CD4-positive, alpha-beta T cell (primary cell): ENCODE data around the gene PADI1. TPM values are rescaled to one million over a fixed set of nuclear protein-coding genes. Genes with fewer than 3 reads are reported as not detected.

Experiments used
- ATAC-seq: fragments of 200-7000 bp; cut with Tn5 transposase; one replicate; pipeline ENCODE4 v1.10.0; 2022; ENCODE audit warnings: mild to moderate bottlenecking; ENCODE audit not compliant: poor library complexity
- CTCF ChIA-PET: fragments of 350-600 bp; sonication (Branson Sonifier 250); formaldehyde crosslinking; loops from one replicate; lab custom pipeline; 2021; ENCODE audit warnings: antibody characterized with exemption, inconsistent platforms; lab: Charles Lee
- POLR2A ChIA-PET: fragments of 350-600 bp; sonication (Branson Sonifier 250); formaldehyde crosslinking; loops from one replicate; lab custom pipeline; 2021; ENCODE audit warnings: antibody characterized with exemption, inconsistent platforms; lab: Charles Lee
- DNase-seq, 14 experiments: peaks; one replicate each; pipeline ENCODE4 v3.0.0-alpha.2; 2013 to 2020; ENCODE audit warnings: mixed read lengths in 2 of 14
- H3K27ac ChIP-seq, 2 donors: one replicate each; pipeline versions ENCODE4 v1.5.1 to v1.7.0; 2013; ENCODE audit warnings: low read length in 2 of 2, low read depth in 1 of 2, mild to moderate bottlenecking in 1 of 2
- H3K27me3 ChIP-seq, 2 experiments: 1 replicate in 1 of 2; 2 replicates in 1 of 2; pipeline versions ENCODE4 v1.6.1 to v1.7.0; 2013; ENCODE audit warnings: low read length in 2 of 2, control low read depth in 1 of 2, mild to moderate bottlenecking in 1 of 2, moderate library complexity in 1 of 2; ENCODE audit not compliant: insufficient read depth in 2 of 2, control insufficient read depth in 1 of 2
- H3K36me3 ChIP-seq: one replicate; pipeline ENCODE4 v1.6.1; 2013; ENCODE audit warnings: low read length, control low read depth; ENCODE audit not compliant: insufficient read depth
- H3K4me1 ChIP-seq: one replicate; pipeline ENCODE4 v1.6.1; 2013; ENCODE audit warnings: low read length, control low read depth; ENCODE audit not compliant: insufficient read depth
- H3K4me3 ChIP-seq: one replicate; pipeline ENCODE4 v1.5.1; 2013; ENCODE audit warnings: mild to moderate bottlenecking, low read length, moderate library complexity
- H3K9me3 ChIP-seq, 2 experiments: 1 replicate in 1 of 2; 2 replicates in 1 of 2; pipeline versions ENCODE4 v1.6.1 to v1.7.0; 2013; ENCODE audit warnings: low read length in 2 of 2, mild to moderate bottlenecking in 2 of 2, control low read depth in 1 of 2, moderate library complexity in 1 of 2; ENCODE audit not compliant: control insufficient read depth in 1 of 2, insufficient read depth in 1 of 2
- H3K27ac Mint-ChIP-seq: one replicate; pipeline ENCODE4 v1.8.0; 2020; ENCODE audit warnings: mixed read lengths
- H3K27me3 Mint-ChIP-seq: one replicate; pipeline ENCODE4 v1.8.0; 2021; ENCODE audit warnings: mixed read lengths
- H3K36me3 Mint-ChIP-seq: one replicate; pipeline ENCODE4 v1.8.0; 2021; ENCODE audit warnings: low read depth, mixed read lengths
- H3K4me1 Mint-ChIP-seq: one replicate; pipeline ENCODE4 v1.8.0; 2021; ENCODE audit warnings: low read depth, mixed read lengths
- H3K4me3 Mint-ChIP-seq: one replicate; pipeline ENCODE4 v1.8.0; 2020; ENCODE audit warnings: mild to moderate bottlenecking, mixed read lengths
- H3K9me3 Mint-ChIP-seq: one replicate; pipeline ENCODE4 v1.8.0; 2020; ENCODE audit warnings: mixed read lengths
- CTCF ChIP-seq: fragments of 200-600 bp; IDR thresholded peaks from one replicate; pipeline ENCODE4 v1.8.0; 2022; ENCODE audit warnings: antibody characterized with exemption, mild to moderate bottlenecking
- intact Hi-C, 2 experiments: fragments of 100-400 bp; cut with DNase I in 1 of 2; cut with micrococcal nuclease in 1 of 2; formaldehyde crosslinking; loops; one replicate each; pipeline versions ENCODE4 v1.15.1 to v1.9.0; 2023 to 2025; cut with DNase I, micrococcal nuclease
- total RNA-seq, 174 experiments: library from RNA in 2 of 174; stranded (reverse) in 2 of 174; gene quantifications; one replicate each; pipeline ENCODE4 v1.2.3 and lab custom pipeline; 2021 to 2026

Gene PADI1
- total RNA-seq, 2 experiments from 2014 or later = not detected

- H3K4me3 ChIP-seq = no peak overlapping the region
- no peaks in the 10 kb centered on the region for H3K27me3 Mint-ChIP-seq
- no peaks in the 10 kb centered on the region for H3K36me3 ChIP-seq
- H3K4me1 ChIP-seq = no peaks in the 10 kb centered on the region
- H3K4me3 Mint-ChIP-seq = no peak overlapping the region
- ATAC-seq (no peak), DNase-seq (no peak)
- H3K9me3 Mint-ChIP-seq = no peaks in the 10 kb centered on the region
- H3K4me1 Mint-ChIP-seq = no peaks in the 10 kb centered on the region
- H3K36me3 Mint-ChIP-seq = no peaks in the 10 kb centered on the region
- POLR2A ChIA-PET = no interaction called here
- H3K27me3 ChIP-seq = peaks cover 0 to 4% of the 10 kb centered on the region in 2 experiments
- intact Hi-C loops = no loop called here
- no peak overlapping the region for H3K27ac Mint-ChIP-seq
- no peaks in the 10 kb centered on the region for H3K9me3 ChIP-seq
- CTCF ChIA-PET = interaction anchor here (1.2 kb wide), 1 partner anchor 42 kb away, joined by 3 read pairs; no protein-coding TSS in a partner anchor
- H3K27ac ChIP-seq = no peak overlapping the region
- no peak for TF ChIP-seq CTCF
Measured at GRCh38 chr1:17168091-17168876, 36.6 kb upstream of the PADI1 start.

GRCh38 chr1:17170571-17170970, 34.4 kb upstream of the PADI1 start:
- ATAC-seq = no peak
- Mint-ChIP-seq H3K4me3 (no peak overlapping the region), H3K36me3 (no peaks in the 10 kb centered on the region), H3K4me1 (no peaks in the 10 kb centered on the region), H3K27ac (no peak overlapping the region), H3K9me3 (no peaks in the 10 kb centered on the region), H3K27me3 (no peaks in the 10 kb centered on the region)
- Histone ChIP-seq H3K36me3 (no peaks in the 10 kb centered on the region), H3K4me1 (no peaks in the 10 kb centered on the region), H3K9me3 (no peaks in the 10 kb centered on the region), H3K27ac (no peak overlapping the region), H3K4me3 (no peak overlapping the region), H3K27me3 (peaks cover 0 to 4% of the 10 kb centered on the region in 2 experiments)
- POLR2A ChIA-PET = no interaction called here
- no peak for TF ChIP-seq CTCF
- DNase-seq = no peak
- CTCF ChIA-PET = no interaction called here
- intact Hi-C loops = no loop called here

- DNase-seq (no peak), ATAC-seq (no peak)
- peaks cover 1% of the 10 kb centered on the region for H3K9me3 Mint-ChIP-seq
- intact Hi-C loops = no loop called here
- Histone ChIP-seq H3K9me3 (no peaks in the 10 kb centered on the region), H3K4me3 (no peak overlapping the region), H3K36me3 (no peaks in the 10 kb centered on the region), H3K4me1 (no peaks in the 10 kb centered on the region), H3K27me3 (peaks cover 0 to 4% of the 10 kb centered on the region in 2 experiments), H3K27ac (no peak overlapping the region)
- TF ChIP-seq CTCF = no peak
- H3K36me3 Mint-ChIP-seq = no peaks in the 10 kb centered on the region
- no peaks in the 10 kb centered on the region for H3K27me3 Mint-ChIP-seq
- POLR2A ChIA-PET = no interaction called here
- H3K4me3 Mint-ChIP-seq = no peak overlapping the region
- no peak overlapping the region for H3K27ac Mint-ChIP-seq
- CTCF ChIA-PET = no interaction called here
- H3K4me1 Mint-ChIP-seq = no peaks in the 10 kb centered on the region
Measured at GRCh38 chr1:17173217-17173616, 31.7 kb upstream of the PADI1 start.
